DND-41 (cell line): ENCODE data around the gene CCDC178.

ENCODE experiments used
- ATAC-seq: fragments of 200-7000 bp; cut with Tn5 transposase; 3 replicates; pipeline ENCODE4 v1.9.1; 2021; ENCODE audit warnings: low read depth; ENCODE audit not compliant: insufficient read depth
- DNase-seq: peaks from one replicate; pipeline ENCODE4 v3.0.0-alpha.2; 2020
- H2AFZ ChIP-seq: 2 replicates; pipeline ENCODE4 v1.6.0; 2012; ENCODE audit warnings: low read depth, low read length
- H3K27ac ChIP-seq: 2 replicates; pipeline ENCODE4 v1.5.1; 2012; ENCODE audit warnings: low read length, inconsistent platforms
- H3K27me3 ChIP-seq: fragments of 200-600 bp; sonication (generic); 2 replicates; pipeline ENCODE4 v1.6.0; 2012; ENCODE audit warnings: low read length, mild to moderate bottlenecking, inconsistent platforms; ENCODE audit not compliant: insufficient read depth, poor library complexity
- H3K36me3 ChIP-seq: 2 replicates; pipeline ENCODE4 v1.5.1; 2012; ENCODE audit warnings: low read length, inconsistent platforms; ENCODE audit not compliant: insufficient read depth
- H3K4me1 ChIP-seq: 2 replicates; pipeline ENCODE4 v1.5.1; 2012; ENCODE audit warnings: mild to moderate bottlenecking, low read length; ENCODE audit not compliant: insufficient read depth
- H3K4me2 ChIP-seq: 2 replicates; pipeline ENCODE4 v1.6.0; 2012; ENCODE audit warnings: mild to moderate bottlenecking, moderate library complexity, low read length, inconsistent platforms; ENCODE audit not compliant: insufficient read depth
- H3K4me3 ChIP-seq, 2 experiments: fragments of 200-600 bp in 1 of 2; shearing (Covaris generic) in 1 of 2; 2 replicates each; pipeline ENCODE4 v1.5.1; 2012 to 2016; ENCODE audit warnings: inconsistent platforms in 2 of 2, low read length in 2 of 2, mild to moderate bottlenecking in 2 of 2, low read depth in 1 of 2, moderate library complexity in 1 of 2
- H3K79me2 ChIP-seq: 2 replicates; pipeline ENCODE4 v1.6.0; 2012; ENCODE audit warnings: low read length, inconsistent platforms; ENCODE audit not compliant: insufficient read depth
- H3K9ac ChIP-seq: 2 replicates; pipeline ENCODE4 v1.6.0; 2012; ENCODE audit warnings: low read depth, mild to moderate bottlenecking, inconsistent platforms, low read length, moderate library complexity
- H3K9me3 ChIP-seq: 2 replicates; pipeline ENCODE4 v1.5.1; 2012; ENCODE audit warnings: low read length, moderate library complexity, mild to moderate bottlenecking, inconsistent platforms; ENCODE audit not compliant: insufficient read depth, severe bottlenecking
- H4K20me1 ChIP-seq: 2 replicates; pipeline ENCODE4 v1.6.0; 2012; ENCODE audit warnings: low read length; ENCODE audit not compliant: insufficient read depth
- EZH2 ChIP-seq: IDR thresholded peaks from 3 replicates; pipeline ENCODE4 v1.6.1; 2012; ENCODE audit warnings: borderline replicate concordance, low read depth, mild to moderate bottlenecking, moderate library complexity, low read length, inconsistent platforms; ENCODE audit not compliant: severe bottlenecking
- TF ChIP-seq, protein P1 (sequence below): IDR thresholded peaks from 2 replicates; pipeline ENCODE4 v1.5.1; 2012; ENCODE audit warnings: borderline replicate concordance, low read length, moderate library complexity, mild to moderate bottlenecking; ENCODE audit not compliant: poor library complexity, severe bottlenecking; ENCODE audit errors: extremely low read depth

Gene CCDC178

DNA sequence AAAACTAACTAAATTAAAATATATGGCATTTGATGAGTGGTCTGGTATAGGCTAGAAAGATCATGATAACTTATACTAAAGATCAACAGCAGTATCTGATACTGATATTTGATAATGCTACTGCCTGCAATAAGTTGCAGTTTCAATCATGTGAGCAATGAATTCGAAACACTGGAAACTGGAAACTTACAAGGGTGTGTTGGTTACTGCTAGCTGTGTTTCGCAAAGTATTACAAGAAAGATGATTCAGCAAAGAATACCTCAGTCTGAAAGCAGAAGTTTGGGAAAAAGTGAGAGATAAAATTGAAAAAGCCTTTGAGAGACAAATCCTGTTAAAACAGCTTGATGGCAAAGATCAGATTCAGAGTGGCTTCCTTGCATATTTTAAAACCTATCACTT lies 294.5 kb downstream of the CCDC178 start:
- no peak overlapping the region for H3K9ac ChIP-seq
- no peaks in the 10 kb centered on the region for H3K36me3 ChIP-seq
- H3K4me3 ChIP-seq: no peak overlapping the region
- no peak overlapping the region for H3K27ac ChIP-seq
- H3K4me1 ChIP-seq: no peaks in the 10 kb centered on the region
- no peak overlapping the region for H3K4me2 ChIP-seq
- ATAC-seq (no peak), DNase-seq (no peak)
- H3K79me2 ChIP-seq: no peaks in the 10 kb centered on the region
- no peak overlapping the region for H2AFZ ChIP-seq
- H3K27me3 ChIP-seq: no peaks in the 10 kb centered on the region
- no peaks in the 10 kb centered on the region for H4K20me1 ChIP-seq
- H3K9me3 ChIP-seq: no peaks in the 10 kb centered on the region
- TF ChIP-seq, protein P1, sequence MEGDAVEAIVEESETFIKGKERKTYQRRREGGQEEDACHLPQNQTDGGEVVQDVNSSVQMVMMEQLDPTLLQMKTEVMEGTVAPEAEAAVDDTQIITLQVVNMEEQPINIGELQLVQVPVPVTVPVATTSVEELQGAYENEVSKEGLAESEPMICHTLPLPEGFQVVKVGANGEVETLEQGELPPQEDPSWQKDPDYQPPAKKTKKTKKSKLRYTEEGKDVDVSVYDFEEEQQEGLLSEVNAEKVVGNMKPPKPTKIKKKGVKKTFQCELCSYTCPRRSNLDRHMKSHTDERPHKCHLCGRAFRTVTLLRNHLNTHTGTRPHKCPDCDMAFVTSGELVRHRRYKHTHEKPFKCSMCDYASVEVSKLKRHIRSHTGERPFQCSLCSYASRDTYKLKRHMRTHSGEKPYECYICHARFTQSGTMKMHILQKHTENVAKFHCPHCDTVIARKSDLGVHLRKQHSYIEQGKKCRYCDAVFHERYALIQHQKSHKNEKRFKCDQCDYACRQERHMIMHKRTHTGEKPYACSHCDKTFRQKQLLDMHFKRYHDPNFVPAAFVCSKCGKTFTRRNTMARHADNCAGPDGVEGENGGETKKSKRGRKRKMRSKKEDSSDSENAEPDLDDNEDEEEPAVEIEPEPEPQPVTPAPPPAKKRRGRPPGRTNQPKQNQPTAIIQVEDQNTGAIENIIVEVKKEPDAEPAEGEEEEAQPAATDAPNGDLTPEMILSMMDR: no peak
- no peak for TF ChIP-seq EZH2

DNA sequence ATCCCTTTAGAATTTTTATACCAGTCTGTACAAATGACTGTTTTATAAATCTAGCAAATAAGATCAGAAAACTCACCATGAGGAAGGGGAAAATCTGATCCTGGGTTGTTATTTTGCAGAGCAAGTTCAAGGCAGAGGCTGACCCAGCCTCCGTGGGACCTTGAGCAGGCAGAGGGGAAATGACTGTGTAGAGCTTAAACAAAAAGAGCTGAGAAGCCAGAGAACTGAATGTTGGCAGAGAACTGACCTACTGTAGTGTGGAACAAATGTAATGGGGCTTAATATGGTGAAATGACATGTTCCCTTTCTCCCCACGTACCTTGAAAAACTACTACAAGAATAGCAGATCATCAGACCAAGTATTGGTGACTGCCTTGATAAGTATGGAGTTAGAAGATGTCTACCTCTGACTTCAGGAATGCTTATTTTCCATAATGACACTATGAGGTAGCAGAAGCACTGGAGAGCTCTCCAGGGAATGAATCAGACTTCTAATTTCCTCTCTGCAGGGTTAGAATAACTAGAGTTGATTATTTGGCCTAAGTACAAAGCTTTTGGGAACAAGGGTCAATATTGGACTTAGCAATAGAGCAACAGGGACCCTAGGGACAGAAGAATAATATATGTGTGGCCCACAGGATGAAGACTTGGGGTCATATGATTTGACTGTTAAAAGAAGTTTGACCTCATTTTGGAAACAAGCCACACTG lies 304.4 kb downstream of the CCDC178 start:
- ATAC-seq: no peak
- DNase-seq: no peak
- H3K4me3 ChIP-seq: no peak overlapping the region
- no peak overlapping the region for H3K27ac ChIP-seq
- no peaks in the 10 kb centered on the region for H3K36me3 ChIP-seq
- no peaks in the 10 kb centered on the region for H3K4me1 ChIP-seq
- no peak overlapping the region for H3K4me2 ChIP-seq
- no peak overlapping the region for H3K9ac ChIP-seq
- no peaks in the 10 kb centered on the region for H4K20me1 ChIP-seq
- no peak overlapping the region for H2AFZ ChIP-seq
- H3K9me3 ChIP-seq: peaks cover 4% of the 10 kb centered on the region
- no peaks in the 10 kb centered on the region for H3K79me2 ChIP-seq
- H3K27me3 ChIP-seq: no peaks in the 10 kb centered on the region
- TF ChIP-seq, protein P1: no peak
- TF ChIP-seq EZH2: no peak

DNA sequence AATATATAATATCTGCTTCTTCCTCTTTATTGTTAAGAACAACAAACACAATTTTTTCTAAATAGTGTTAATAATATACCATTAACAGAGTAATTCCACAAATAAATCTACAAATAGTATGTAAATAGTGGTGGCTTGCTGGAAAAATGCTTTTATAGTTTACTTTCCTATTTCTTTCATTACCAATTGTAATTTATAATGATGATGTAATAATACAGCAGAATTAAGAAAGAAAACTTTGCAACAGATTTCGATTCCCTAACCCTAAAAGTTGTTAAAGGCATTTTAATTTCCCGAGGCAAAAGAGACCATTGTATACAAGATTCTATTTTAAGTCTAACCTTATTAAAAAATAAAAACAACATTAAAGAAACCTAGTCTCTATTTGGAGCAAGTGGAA lies 307.9 kb downstream of the CCDC178 start:
- no peak for DNase-seq
- no peaks in the 10 kb centered on the region for H4K20me1 ChIP-seq
- no peaks in the 10 kb centered on the region for H3K9me3 ChIP-seq
- H3K4me1 ChIP-seq: no peaks in the 10 kb centered on the region
- H2AFZ ChIP-seq: no peak overlapping the region
- ATAC-seq: no peak
- H3K27ac ChIP-seq: no peak overlapping the region
- no peak for TF ChIP-seq EZH2
- TF ChIP-seq, protein P1: no peak
- H3K36me3 ChIP-seq: no peaks in the 10 kb centered on the region
- no peak overlapping the region for H3K4me3 ChIP-seq
- H3K27me3 ChIP-seq: no peaks in the 10 kb centered on the region
- H3K79me2 ChIP-seq: no peaks in the 10 kb centered on the region
- H3K4me2 ChIP-seq: no peak overlapping the region
- H3K9ac ChIP-seq: no peak overlapping the region
